H9 (cell line): ENCODE data around the gene ASIC4. TPM values are rescaled to one million over a fixed set of nuclear protein-coding genes. Genes with fewer than 3 reads are reported as not detected.

Experiments
- DNase-seq: peaks from one replicate; pipeline ENCODE4 v3.0.0-alpha.2; 2017
- H2AFZ ChIP-seq: one replicate; pipeline ENCODE4 v1.6.1; 2013; ENCODE audit warnings: mild to moderate bottlenecking, low read length, control low read depth, moderate library complexity
- H2AK5ac ChIP-seq: 2 replicates; pipeline ENCODE4 v1.6.1; 2013; ENCODE audit warnings: low read length, control low read depth, mixed read lengths; ENCODE audit not compliant: insufficient read length
- H2BK120ac ChIP-seq: one replicate; pipeline ENCODE4 v1.6.1; 2013; ENCODE audit warnings: low read depth, mild to moderate bottlenecking, low read length, control low read depth, inconsistent platforms; ENCODE audit not compliant: poor library complexity, severe bottlenecking
- H2BK12ac ChIP-seq: 2 replicates; pipeline ENCODE4 v1.6.1; 2013; ENCODE audit warnings: low read length, control low read depth, mixed read lengths, low read depth; ENCODE audit not compliant: insufficient read length
- H2BK15ac ChIP-seq: 2 replicates; pipeline ENCODE4 v1.6.1; 2013; ENCODE audit warnings: low read depth, low read length, control low read depth
- H2BK20ac ChIP-seq: one replicate; pipeline ENCODE4 v1.6.1; 2013; ENCODE audit warnings: low read depth, mild to moderate bottlenecking, low read length, control low read depth, inconsistent platforms; ENCODE audit not compliant: poor library complexity, severe bottlenecking
- H2BK5ac ChIP-seq: 2 replicates; pipeline ENCODE4 v1.6.1; 2013; ENCODE audit warnings: low read length, control low read depth, mixed read lengths; ENCODE audit not compliant: insufficient read length
- H3K14ac ChIP-seq: 2 replicates; pipeline ENCODE4 v1.6.1; 2013; ENCODE audit warnings: low read length, control low read depth; ENCODE audit not compliant: insufficient read depth
- H3K18ac ChIP-seq: 2 replicates; pipeline ENCODE4 v1.6.1; 2013; ENCODE audit warnings: low read depth, mild to moderate bottlenecking, mixed read lengths, low read length, control low read depth; ENCODE audit not compliant: insufficient read length
- H3K23ac ChIP-seq: 2 replicates; pipeline ENCODE4 v1.6.1; 2013; ENCODE audit warnings: low read length, control low read depth, mixed read lengths, low read depth; ENCODE audit not compliant: insufficient read length
- H3K23me2 ChIP-seq: 2 replicates; pipeline ENCODE4 v1.6.1; 2013; ENCODE audit warnings: low read depth, mild to moderate bottlenecking, mixed read lengths, low read length, control low read depth; ENCODE audit not compliant: insufficient read length, poor library complexity, severe bottlenecking
- H3K27ac ChIP-seq: 2 replicates; pipeline ENCODE4 v1.5.1; 2013; ENCODE audit warnings: low read length, control low read depth, mixed read lengths, low read depth; ENCODE audit not compliant: insufficient read length
- H3K27me3 ChIP-seq: 2 replicates; pipeline ENCODE4 v1.6.1; 2013; ENCODE audit warnings: low read length, control low read depth, inconsistent platforms; ENCODE audit not compliant: insufficient read depth
- H3K4ac ChIP-seq: 2 replicates; pipeline ENCODE4 v1.6.1; 2013; ENCODE audit warnings: low read depth, mild to moderate bottlenecking, control low read depth, inconsistent platforms, low read length, moderate library complexity
- H3K4me1 ChIP-seq: 2 replicates; pipeline ENCODE4 v1.6.1; 2013; ENCODE audit warnings: low read length, control low read depth, inconsistent platforms; ENCODE audit not compliant: insufficient read depth
- H3K4me2 ChIP-seq: 2 replicates; pipeline ENCODE4 v1.6.1; 2013; ENCODE audit warnings: low read length, control low read depth, mixed read lengths; ENCODE audit not compliant: insufficient read length, insufficient read depth
- H3K56ac ChIP-seq: 2 replicates; pipeline ENCODE4 v1.6.1; 2013; ENCODE audit warnings: low read depth, mild to moderate bottlenecking, mixed read lengths, low read length, control low read depth; ENCODE audit not compliant: insufficient read length
- H3K79me1 ChIP-seq: 2 replicates; pipeline ENCODE4 v1.6.1; 2013; ENCODE audit warnings: low read depth, mild to moderate bottlenecking, moderate library complexity, low read length, control low read depth, inconsistent platforms; ENCODE audit not compliant: insufficient read depth, poor library complexity, severe bottlenecking
- H3K79me2 ChIP-seq: 2 replicates; pipeline ENCODE4 v1.6.1; 2013; ENCODE audit warnings: low read length, control low read depth, inconsistent platforms; ENCODE audit not compliant: insufficient read depth
- H3K9ac ChIP-seq: 2 replicates; pipeline ENCODE4 v1.6.1; 2013; ENCODE audit warnings: low read length, control low read depth, mixed read lengths; ENCODE audit not compliant: insufficient read length; ENCODE audit errors: extremely low read depth
- H3K9me3 ChIP-seq: one replicate; pipeline ENCODE4 v1.6.1; 2013; ENCODE audit warnings: low read depth, low read length, inconsistent platforms; ENCODE audit not compliant: control insufficient read depth
- H3T11ph ChIP-seq: one replicate; pipeline ENCODE4 v1.6.1; 2013; ENCODE audit warnings: mild to moderate bottlenecking, low read length, control low read depth, inconsistent platforms
- H4K20me1 ChIP-seq: one replicate; pipeline ENCODE4 v1.6.1; 2013; ENCODE audit not compliant: control insufficient read depth, insufficient read length, insufficient read depth
- H4K5ac ChIP-seq: 2 replicates; pipeline ENCODE4 v1.6.1; 2013; ENCODE audit warnings: low read depth, mild to moderate bottlenecking, mixed read lengths, low read length, control low read depth; ENCODE audit not compliant: insufficient read length
- H4K8ac ChIP-seq: replicated peaks from 2 replicates; pipeline ENCODE4 v1.6.1; 2013; ENCODE audit warnings: low read length, control low read depth, mixed read lengths, low read depth; ENCODE audit not compliant: insufficient read length
- H4K91ac ChIP-seq: 2 replicates; pipeline ENCODE4 v1.6.1; 2013; ENCODE audit warnings: low read depth, mild to moderate bottlenecking, moderate library complexity, mixed read lengths, low read length, control low read depth; ENCODE audit not compliant: insufficient read length
- H3K27ac Mint-ChIP-seq, 3 experiments: 2 replicates in 2 of 3; 3 replicates in 1 of 3; pipeline ENCODE4 v1.8.0; 2020 to 2021; ENCODE audit warnings: mixed read lengths in 3 of 3, mild to moderate bottlenecking in 1 of 3, moderate library complexity in 1 of 3
- H3K27me3 Mint-ChIP-seq: 2 replicates; pipeline ENCODE4 v1.8.0; 2021; ENCODE audit warnings: low read depth, mild to moderate bottlenecking, moderate library complexity, mixed read lengths
- H3K36me3 Mint-ChIP-seq, 3 experiments: 2 replicates in 2 of 3; 3 replicates in 1 of 3; pipeline ENCODE4 v1.8.0; 2020 to 2021; ENCODE audit warnings: low read depth in 3 of 3, mixed read lengths in 3 of 3; ENCODE audit not compliant: insufficient read depth in 1 of 3
- H3K4me1 Mint-ChIP-seq, 2 experiments: 2 replicates each; pipeline ENCODE4 v1.8.0; 2020; ENCODE audit warnings: mixed read lengths in 2 of 2
- H3K4me3 Mint-ChIP-seq, 2 experiments: 2 replicates in 1 of 2; 3 replicates in 1 of 2; pipeline ENCODE4 v1.8.0; 2020 to 2021; ENCODE audit warnings: mild to moderate bottlenecking in 2 of 2, mixed read lengths in 2 of 2, moderate library complexity in 1 of 2
- H3K9me3 Mint-ChIP-seq, 2 experiments: 2 replicates in 1 of 2; 3 replicates in 1 of 2; pipeline ENCODE4 v1.8.0; 2020; ENCODE audit warnings: mild to moderate bottlenecking in 2 of 2, mixed read lengths in 2 of 2, moderate library complexity in 1 of 2
- CTCF ChIP-seq: fragments of 200-600 bp; sonication (generic); conservative IDR thresholded peaks from 3 replicates; pipeline ENCODE4 v1.8.0; 2021; ENCODE audit warnings: antibody characterized with exemption, mild to moderate bottlenecking
- WGBS: extraction: QIAGEN DNeasy Blood & Tissue Kit; methylation state at CpG from one replicate; pipeline ENCODE4 v1.1.7; 2013; ENCODE audit warnings: missing lambda C conversion rate, low lambda C conversion rate, mixed read lengths; ENCODE audit not compliant: insufficient read length; ENCODE audit errors: extremely low coverage; 5-methylcytosine and 5-hydroxymethylcytosine counted together
- total RNA-seq: library from RNA; stranded (reverse); gene quantifications from 2 replicates; pipeline ENCODE4 v1.2.1, GENCODE V29; 2021

ASIC4 gene
- total RNA-seq, 1 experiment from 2014 or later: 0.37 TPM

- no peak for TF ChIP-seq CTCF
- no CpG with 5 or more reads among the region's 20 CpGs for WGBS
- Histone ChIP-seq H3K9me3 (no peaks in the 10 kb centered on the region), H3K18ac (no peak overlapping the region), H3K79me2 (no peaks in the 10 kb centered on the region), H4K8ac (no peak overlapping the region), H3T11ph (no peak overlapping the region), H2BK15ac (no peak overlapping the region), H3K79me1 (no peaks in the 10 kb centered on the region), H2AFZ (no peak overlapping the region), H3K23me2 (peaks cover 24% of the 10 kb centered on the region), H3K14ac (no peak overlapping the region), H4K91ac (no peak overlapping the region), H3K56ac (no peak overlapping the region), H3K9ac (no peak overlapping the region), H3K27me3 (peaks cover 15% of the 10 kb centered on the region; the same call in 1 of the 2 replicates), H3K23ac (no peak overlapping the region), H2BK120ac (no peak overlapping the region), H2BK20ac (no peak overlapping the region), H3K4me2 (peak overlapping the region; percentile 77), H3K4me1 (peaks cover 12% of the 10 kb centered on the region; the same call in 1 of the 2 replicates), H3K27ac (no peak overlapping the region), H3K4ac (no peak overlapping the region), H4K5ac (no peak overlapping the region), H4K20me1 (peaks cover 5% of the 10 kb centered on the region), H2BK5ac (no peak overlapping the region), H2BK12ac (no peak overlapping the region), H2AK5ac (no peak overlapping the region)
- Mint-ChIP-seq H3K4me1 (peaks cover 32 to 50% of the 10 kb centered on the region in 2 experiments), H3K27me3 (peaks cover 59% of the 10 kb centered on the region), H3K27ac (peak overlapping the region in 1 of 3 experiments; percentile 74; a peak in 1 of 7 replicates), H3K4me3 (peak overlapping the region; percentile 32 to 96; a peak in 4 of 5 replicates), H3K9me3 (no peaks in the 10 kb centered on the region; a peak in 1 of 5 replicates), H3K36me3 (no peaks in the 10 kb centered on the region; a peak in 1 of 7 replicates)
- no peak for DNase-seq
Observed at GRCh38 chr2:219496247-219496824, 17.9 kb upstream of the ASIC4 start.
